ENCODE measurements around the gene PAX2. TPM values are rescaled to one million over a fixed set of nuclear protein-coding genes. Genes with fewer than 3 reads are reported as not detected.

Gene PAX2
- total RNA-seq, 1 donor from 2014 or later, result not detected

- Histone ChIP-seq H3K9me3 (no peaks in the 10 kb centered on the region), H3K27ac (no peak overlapping the region), H3K36me3 (no peaks in the 10 kb centered on the region), H3K4me3 (no peak overlapping the region), H3K27me3 (ENCODE audit: low read depth) (peaks cover 51% of the 10 kb centered on the region), H3K4me1 (peaks cover 10% of the 10 kb centered on the region)
- DNase-seq, result no peak
- intact Hi-C loops (cut with DNase I), result no loop called here
- ATAC-seq, result no peak
- no peak for TF ChIP-seq CTCF (IDR thresholded peaks at IDR 0.05)
Observed at GRCh38 chr10:100876585-100877460, 131.4 kb downstream of the PAX2 start.

- Histone ChIP-seq H3K4me3 (no peak overlapping the region), H3K36me3 (no peaks in the 10 kb centered on the region), H3K9me3 (no peaks in the 10 kb centered on the region), H3K4me1 (peaks cover 17% of the 10 kb centered on the region), H3K27ac (no peak overlapping the region), H3K27me3 (ENCODE audit: low read depth) (peaks cover 50% of the 10 kb centered on the region)
- DNase-seq, result no peak
- no peak for ATAC-seq
- intact Hi-C loops (cut with DNase I), result no loop called here
- TF ChIP-seq CTCF (IDR thresholded peaks at IDR 0.05), result no peak
Observed at GRCh38 chr10:100877461-100877850, 132.1 kb downstream of the PAX2 start.

GRCh38 chr10:100878291-100878910, 133.0 kb downstream of the PAX2 start:
- Histone ChIP-seq H3K27me3 (ENCODE audit: low read depth) (peaks cover 40% of the 10 kb centered on the region), H3K9me3 (no peaks in the 10 kb centered on the region), H3K36me3 (no peaks in the 10 kb centered on the region), H3K4me3 (no peak overlapping the region), H3K27ac (no peak overlapping the region), H3K4me1 (peaks cover 17% of the 10 kb centered on the region)
- peak; percentile 41 for TF ChIP-seq CTCF (IDR thresholded peaks at IDR 0.05)
- ATAC-seq (peak; percentile 47 to 49), DNase-seq (no peak)
- intact Hi-C loops (cut with DNase I), result no loop called here

Other genes with a start within 250 kb of the PAX2 start
- gene SEC31B, start 225.7 kb upstream of the PAX2 start, total RNA-seq, result 16.0 TPM
- 119 TPM for gene NDUFB8, start 215.7 kb upstream of the PAX2 start, total RNA-seq
- gene HIF1AN, start 209.6 kb upstream of the PAX2 start, total RNA-seq, result 35.6 TPM
- 34.4 TPM for gene SLF2, start 167.4 kb downstream of the PAX2 start, total RNA-seq
- 5.1 TPM for gene SEMA4G, start 223.9 kb downstream of the PAX2 start, total RNA-seq
- 59.7 TPM for gene MRPL43, start 241.9 kb downstream of the PAX2 start, total RNA-seq
- 5.8 TPM for gene TWNK, start 242.0 kb downstream of the PAX2 start, total RNA-seq

Measured in lower lobe of right lung (tissue), 2 donors.